Activated CD4-positive, alpha-beta T cell treated with anti-CD3 and anti-CD28 coated beads, Interleukin-2, amount 10 ng/mL, durations not matched to agents 7 days and 5 days (primary cell): ENCODE measurements around the gene MED19. TPM values are rescaled to one million over a fixed set of nuclear protein-coding genes. Genes with fewer than 3 reads are reported as not detected.
A peak's percentile ranks its signal among the peaks of the same experiment; 100 is the strongest.

Experiments used
- CTCF ChIA-PET: fragments of 350-600 bp; sonication (Branson Sonifier 250); formaldehyde crosslinking; loops from one replicate; lab custom pipeline; 2021; ENCODE audit warnings: antibody characterized with exemption; lab: Charles Lee
- POLR2A ChIA-PET: fragments of 350-600 bp; sonication (Branson Sonifier 250); formaldehyde crosslinking; loops from one replicate; lab custom pipeline; 2021; ENCODE audit warnings: antibody characterized with exemption; lab: Charles Lee
- DNase-seq: peaks from one replicate; pipeline ENCODE4 v3.0.0-alpha.2; 2020
- H3K27ac Mint-ChIP-seq: one replicate; pipeline ENCODE4 v1.8.0; 2021; ENCODE audit warnings: mild to moderate bottlenecking, moderate library complexity, mixed read lengths
- H3K27me3 Mint-ChIP-seq: one replicate; pipeline ENCODE4 v1.8.0; 2021; ENCODE audit warnings: mixed read lengths
- H3K36me3 Mint-ChIP-seq: one replicate; pipeline ENCODE4 v1.8.0; 2021; ENCODE audit warnings: low read depth, mixed read lengths
- H3K4me1 Mint-ChIP-seq: one replicate; pipeline ENCODE4 v1.8.0; 2021; ENCODE audit warnings: mixed read lengths
- H3K4me3 Mint-ChIP-seq: one replicate; pipeline ENCODE4 v1.8.0; 2021; ENCODE audit warnings: mild to moderate bottlenecking, moderate library complexity, mixed read lengths
- H3K9me3 Mint-ChIP-seq: one replicate; pipeline ENCODE4 v1.8.0; 2021; ENCODE audit warnings: mixed read lengths
- total RNA-seq, 2 experiments: library from RNA; stranded (reverse); gene quantifications; one replicate each; pipeline ENCODE4 v1.2.3, GENCODE V29; 2021

MED19 gene, protein sequence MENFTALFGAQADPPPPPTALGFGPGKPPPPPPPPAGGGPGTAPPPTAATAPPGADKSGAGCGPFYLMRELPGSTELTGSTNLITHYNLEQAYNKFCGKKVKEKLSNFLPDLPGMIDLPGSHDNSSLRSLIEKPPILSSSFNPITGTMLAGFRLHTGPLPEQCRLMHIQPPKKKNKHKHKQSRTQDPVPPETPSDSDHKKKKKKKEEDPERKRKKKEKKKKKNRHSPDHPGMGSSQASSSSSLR
- total RNA-seq: 10 to 100 TPM; 11.8 to 12.2 TPM

- Mint-ChIP-seq H3K27ac (peak within 1 kb of the TSS; percentile 93), H3K9me3 (no peaks in the 10 kb centered on the region), H3K4me3 (peak within 1 kb of the TSS; percentile 92), H3K36me3 (peaks cover 12% of the 10 kb centered on the region), H3K4me1 (peaks cover 48% of the 10 kb centered on the region), H3K27me3 (no peaks in the 10 kb centered on the region)
- DNase-seq: peak; percentile 86
- ChIA-PET POLR2A (interaction anchor here (0.6 to 0.9 kb wide), 2 partner anchors 30 to 39 kb away, joined by 3 to 4 read pairs; partner anchors contain the start of gene SELENOH), CTCF (interaction anchor here (0.7 to 2.7 kb wide), 5 partner anchors 9 to 119 kb away, joined by 3 to 9 read pairs (median 5); no protein-coding TSS in a partner anchor)
These were observed at the start of gene MED19 for GRCh38 chr11:57711414-57712255. Gene MED19 (minus strand): TSS chr11:57712215. CDS start chr11:57712179, 36 bp downstream.

DNA sequence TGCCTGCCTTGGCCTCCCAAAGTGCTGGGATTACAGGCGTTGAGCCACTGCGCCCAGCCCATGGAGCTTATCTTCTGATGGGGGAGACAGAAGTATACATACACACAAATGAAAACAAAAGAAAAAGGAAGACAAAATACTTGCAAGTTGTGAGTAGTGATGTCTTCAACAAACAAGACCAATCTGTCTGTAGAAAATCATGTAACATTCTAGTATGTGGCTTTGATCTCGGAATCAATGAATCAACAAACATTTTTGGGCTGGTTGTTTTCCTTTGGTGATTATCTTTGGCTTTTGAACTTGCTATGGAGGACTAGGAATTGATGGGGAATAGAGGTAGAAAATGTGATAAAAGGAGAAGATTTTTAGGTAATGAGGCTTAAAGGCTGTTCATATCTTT lies 46.2 kb upstream of the MED19 start:
- POLR2A ChIA-PET: no interaction called here
- H3K4me3 Mint-ChIP-seq: no peak overlapping the region
- H3K27me3 Mint-ChIP-seq: peaks cover 5% of the 10 kb centered on the region
- H3K9me3 Mint-ChIP-seq: no peaks in the 10 kb centered on the region
- no peak overlapping the region for H3K27ac Mint-ChIP-seq
- CTCF ChIA-PET: no interaction called here
- DNase-seq: no peak
- H3K36me3 Mint-ChIP-seq: peaks cover 2% of the 10 kb centered on the region
- peaks cover 15% of the 10 kb centered on the region for H3K4me1 Mint-ChIP-seq

- no peak for DNase-seq
- ChIA-PET CTCF (interaction anchor here (1.8 kb wide), 1 partner anchor 9 kb away, joined by 8 read pairs; no protein-coding TSS in a partner anchor), POLR2A (interaction anchor here (1.4 kb wide), 1 partner anchor 16 kb away, joined by 3 read pairs; no protein-coding TSS in a partner anchor)
- Mint-ChIP-seq H3K9me3 (no peaks in the 10 kb centered on the region), H3K27ac (no peak overlapping the region), H3K36me3 (peaks cover 2% of the 10 kb centered on the region), H3K4me1 (peaks cover 9% of the 10 kb centered on the region), H3K27me3 (no peaks in the 10 kb centered on the region), H3K4me3 (no peak overlapping the region)
These were observed 40.9 kb upstream of the MED19 start for GRCh38 chr11:57752954-57753353.

GRCh38 chr11:57751676-57752253 lies 39.8 kb upstream of the MED19 start, which contains the start of gene BTBD18:
Gene BTBD18 (minus strand): TSS chr11:57751819. CDS start chr11:57751188, 631 bp downstream.
- DNase-seq: peak; percentile 31
- no peak within 1 kb of the TSS for H3K4me3 Mint-ChIP-seq
- H3K36me3 Mint-ChIP-seq: peaks cover 5% of the 10 kb centered on the region
- no peaks in the 10 kb centered on the region for H3K9me3 Mint-ChIP-seq
- no peaks in the 10 kb centered on the region for H3K27me3 Mint-ChIP-seq
- no peak within 1 kb of the TSS for H3K27ac Mint-ChIP-seq
- ChIA-PET CTCF (interaction anchor here (1.2 to 1.8 kb wide), 4 partner anchors 8 to 80 kb away, joined by 3 to 8 read pairs (median 5); no protein-coding TSS in a partner anchor), POLR2A (interaction anchor here (1.4 kb wide), 1 partner anchor 17 kb away, joined by 3 read pairs; no protein-coding TSS in a partner anchor)
- H3K4me1 Mint-ChIP-seq: peaks cover 12% of the 10 kb centered on the region

- ChIA-PET CTCF (interaction anchor here (1.2 to 1.8 kb wide), 4 partner anchors 8 to 80 kb away, joined by 3 to 8 read pairs (median 5); no protein-coding TSS in a partner anchor), POLR2A (no interaction called here)
- H3K27ac Mint-ChIP-seq: no peak overlapping the region
- no peak overlapping the region for H3K4me3 Mint-ChIP-seq
- DNase-seq: no peak
- no peaks in the 10 kb centered on the region for H3K9me3 Mint-ChIP-seq
- H3K27me3 Mint-ChIP-seq: no peaks in the 10 kb centered on the region
- peaks cover 12% of the 10 kb centered on the region for H3K4me1 Mint-ChIP-seq
- peaks cover 5% of the 10 kb centered on the region for H3K36me3 Mint-ChIP-seq
These were observed 39.2 kb upstream of the MED19 start for GRCh38 chr11:57751176-57751575.

GRCh38 chr11:57746920-57747319 lies 34.9 kb upstream of the MED19 start:
- Mint-ChIP-seq H3K4me1 (peaks cover 32% of the 10 kb centered on the region), H3K4me3 (no peak overlapping the region), H3K27me3 (no peaks in the 10 kb centered on the region), H3K27ac (peak overlapping the region; percentile 17), H3K9me3 (no peaks in the 10 kb centered on the region), H3K36me3 (peaks cover 35% of the 10 kb centered on the region)
- CTCF ChIA-PET: interaction anchor here (0.6 to 1.2 kb wide), 3 partner anchors 14 to 409 kb away, joined by 3 to 4 read pairs (median 3); partner anchors contain the start of genes CTNND1 and P2RX3
- no peak for DNase-seq
- POLR2A ChIA-PET: no interaction called here

GRCh38 chr11:57745206-57745605 lies 33.2 kb upstream of the MED19 start:
- Mint-ChIP-seq H3K27ac (peak overlapping the region; percentile 60), H3K27me3 (no peaks in the 10 kb centered on the region), H3K4me1 (peaks cover 39% of the 10 kb centered on the region), H3K36me3 (peaks cover 41% of the 10 kb centered on the region), H3K4me3 (no peak overlapping the region), H3K9me3 (no peaks in the 10 kb centered on the region)
- DNase-seq: no peak
- ChIA-PET CTCF (interaction anchor here (1.0 to 1.7 kb wide), 3 partner anchors 22 to 65 kb away, joined by 3 read pairs; no protein-coding TSS in a partner anchor), POLR2A (interaction anchor here (0.6 kb wide), 1 partner anchor 15 kb away, joined by 4 read pairs; no protein-coding TSS in a partner anchor)

DNA sequence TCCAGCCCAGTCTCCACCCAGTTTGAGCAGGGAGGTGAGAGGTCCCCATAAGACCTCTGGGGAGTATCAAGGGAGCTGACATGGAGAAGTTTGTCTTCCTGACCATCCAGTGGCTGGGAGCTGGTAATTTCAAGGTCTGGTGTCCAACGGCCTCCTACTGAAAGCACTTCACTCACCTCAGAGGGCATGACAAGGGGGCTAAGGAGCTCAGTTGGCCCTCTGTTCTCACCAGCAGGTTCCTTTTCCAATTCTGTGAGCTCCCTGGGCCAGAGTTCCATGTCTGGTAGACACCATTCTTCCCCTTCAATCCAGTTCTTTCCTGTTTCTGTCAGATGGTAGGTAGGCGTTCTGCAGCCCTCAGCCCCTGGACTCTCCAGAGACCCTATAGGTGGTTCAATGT lies 32.3 kb upstream of the MED19 start:
- Mint-ChIP-seq H3K27ac (peak overlapping the region; percentile 64), H3K4me1 (peaks cover 44% of the 10 kb centered on the region), H3K36me3 (peaks cover 44% of the 10 kb centered on the region), H3K27me3 (no peaks in the 10 kb centered on the region), H3K9me3 (no peaks in the 10 kb centered on the region), H3K4me3 (peak overlapping the region; percentile 25)
- ChIA-PET POLR2A (no interaction called here), CTCF (interaction anchor here (1.0 to 1.7 kb wide), 5 partner anchors 8 to 64 kb away, joined by 3 to 8 read pairs (median 3); partner anchors contain the start of gene BTBD18)
- DNase-seq: no peak

DNA sequence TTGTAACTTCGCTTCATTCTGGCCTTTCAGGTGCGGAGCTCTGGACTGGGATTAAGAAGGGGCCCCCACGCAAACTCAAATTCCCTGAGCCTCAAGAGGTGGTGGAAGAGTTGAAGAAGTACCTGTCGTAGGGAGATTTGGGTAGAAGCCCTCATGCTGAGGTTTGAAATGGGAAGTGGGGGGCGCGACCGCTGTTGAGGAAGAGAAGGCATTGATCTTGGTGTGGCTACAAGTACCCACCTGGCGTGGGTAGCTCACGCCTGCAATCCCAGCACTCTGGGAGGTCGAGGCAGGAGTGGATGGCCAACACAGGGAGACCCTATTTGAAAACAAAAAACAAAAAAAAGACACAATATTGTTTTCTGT lies 30.1 kb upstream of the MED19 start:
- H3K27me3 Mint-ChIP-seq: no peaks in the 10 kb centered on the region
- no peak for DNase-seq
- H3K4me1 Mint-ChIP-seq: peaks cover 42% of the 10 kb centered on the region
- CTCF ChIA-PET: interaction anchor here (0.9 to 2.8 kb wide), 4 partner anchors 17 to 61 kb away, joined by 3 to 13 read pairs (median 5); no protein-coding TSS in a partner anchor
- H3K27ac Mint-ChIP-seq: peak overlapping the region; percentile 94
- peaks cover 57% of the 10 kb centered on the region for H3K36me3 Mint-ChIP-seq
- no peaks in the 10 kb centered on the region for H3K9me3 Mint-ChIP-seq
- POLR2A ChIA-PET: interaction anchor here (1.0 to 1.1 kb wide), 2 partner anchors 50 to 81 kb away, joined by 3 to 4 read pairs; no protein-coding TSS in a partner anchor
- H3K4me3 Mint-ChIP-seq: peak overlapping the region; percentile 98

DNA sequence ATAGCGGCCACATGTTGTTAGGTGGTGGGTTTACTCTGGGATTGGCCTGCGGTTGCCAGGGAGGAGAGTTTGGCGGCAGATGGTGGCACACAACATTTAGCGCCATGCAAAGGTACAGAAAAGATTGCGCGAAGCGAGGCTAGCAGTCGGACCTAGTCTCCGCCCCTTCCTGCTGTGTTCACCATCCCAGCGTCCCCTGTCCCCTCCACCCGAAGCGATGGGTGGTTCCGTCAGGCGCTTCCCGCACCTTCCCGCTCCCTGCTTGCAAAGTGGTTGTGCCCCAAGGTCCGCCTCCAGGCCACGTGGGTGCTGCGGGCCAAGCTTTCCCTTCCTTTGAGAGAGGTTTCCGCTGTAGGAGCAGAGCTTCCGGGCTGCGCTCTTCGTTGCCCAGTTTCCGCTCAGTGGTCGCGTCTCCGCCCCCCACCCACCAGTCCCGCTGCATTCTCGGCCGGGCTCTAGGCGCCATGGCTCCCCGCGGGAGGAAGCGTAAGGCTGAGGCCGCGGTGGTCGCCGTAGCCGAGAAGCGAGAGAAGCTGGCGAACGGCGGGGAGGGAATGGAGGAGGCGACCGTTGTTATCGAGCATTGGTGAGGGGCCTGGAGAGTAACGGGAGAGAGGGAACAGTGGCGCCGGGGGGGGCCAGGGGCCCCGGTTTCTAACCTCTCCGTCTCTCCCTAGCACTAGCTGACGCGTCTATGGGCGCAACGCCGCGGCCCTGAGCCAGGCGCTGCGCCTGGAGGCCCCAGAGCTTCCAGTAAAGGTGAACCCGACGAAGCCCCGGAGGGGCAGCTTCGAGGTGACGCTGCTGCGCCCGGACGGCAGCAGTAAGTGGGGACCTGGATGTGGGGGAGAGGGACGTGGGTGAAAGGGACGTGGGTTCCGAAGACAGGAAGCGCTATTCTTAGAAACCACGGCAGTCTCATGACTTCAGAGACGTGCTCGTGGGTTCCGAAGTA lies 29.4 kb upstream of the MED19 start, which contains the start of gene SELENOH:
SELENOH (plus strand) TSS at position 360 of the 955 bp plus-strand sequence; CDS start at position 465, 105 bp downstream.
- CTCF ChIA-PET: interaction anchor here (0.6 to 2.8 kb wide), 7 partner anchors 13 to 420 kb away, joined by 3 to 13 read pairs (median 4); no protein-coding TSS in a partner anchor

More for the DNA sequence above, 29.4 kb upstream of the MED19 start, which contains the start of gene SELENOH:
- peak within 1 kb of the TSS; percentile 98 for H3K4me3 Mint-ChIP-seq
- H3K4me1 Mint-ChIP-seq: peaks cover 41% of the 10 kb centered on the region
- H3K36me3 Mint-ChIP-seq: peaks cover 56% of the 10 kb centered on the region
- H3K27me3 Mint-ChIP-seq: no peaks in the 10 kb centered on the region
- POLR2A ChIA-PET: interaction anchor here (1.0 to 1.1 kb wide), 4 partner anchors 29 to 82 kb away, joined by 3 to 4 read pairs (median 4); partner anchors contain the start of genes MED19 and TMX2
- H3K27ac Mint-ChIP-seq: peak within 1 kb of the TSS; percentile 94
- peak; percentile 97 for DNase-seq
- no peaks in the 10 kb centered on the region for H3K9me3 Mint-ChIP-seq
